ENCODE data around the gene PLIN4. TPM values are rescaled to one million over a fixed set of nuclear protein-coding genes. Genes with fewer than 3 reads are reported as not detected.

The PLIN4 gene
- total and polyA plus RNA-seq, 2 donors (not counting 3 experiments of a cell fraction or from before 2014, with no cell fraction given) = 0.01 TPM; not detected in 1

DNA sequence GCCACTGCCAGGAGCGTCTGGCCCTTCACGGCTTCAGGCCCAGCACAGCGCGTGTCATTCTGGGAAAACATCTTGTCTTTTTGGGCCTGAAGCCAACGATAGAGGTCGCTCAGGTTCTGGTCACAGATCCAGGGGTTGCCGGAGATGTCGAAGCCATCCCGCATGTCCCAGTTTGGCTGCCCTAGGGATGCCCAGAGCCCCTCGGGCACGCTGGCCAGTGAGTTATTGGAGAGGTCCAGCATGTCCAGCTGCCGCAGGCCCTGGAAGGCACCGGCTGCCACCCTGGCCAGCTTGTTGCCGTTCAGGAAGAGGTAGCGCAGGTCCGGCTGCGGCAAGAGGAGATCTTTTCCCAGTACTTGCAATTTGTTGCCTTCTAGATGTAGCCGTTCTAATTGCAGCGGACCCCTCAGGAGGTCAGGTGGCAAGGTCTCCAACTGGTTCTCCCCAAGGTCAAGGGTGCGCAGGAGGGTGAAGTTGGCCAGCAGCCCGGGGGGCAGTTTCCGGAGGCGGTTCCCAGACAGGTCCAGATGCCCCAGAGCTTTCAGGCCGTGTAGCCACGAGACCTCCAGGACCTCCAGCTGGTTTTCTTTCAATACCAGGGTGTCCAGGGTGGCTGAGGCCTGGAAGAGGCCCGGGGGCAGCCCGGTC lies 19.8 kb upstream of the PLIN4 start:
- H3K9me1 ChIP-seq (replicated peaks; ENCODE audit: control insufficient read depth, extremely low read depth, insufficient read depth, low read length) = no peaks in the 10 kb centered on the region
- H3K4me1 ChIP-seq (ENCODE audit: control insufficient read depth, extremely low read depth, insufficient read depth, low read length) = peaks cover 11% of the 10 kb centered on the region
- H3K9me3 ChIP-seq (replicated peaks; ENCODE audit: control insufficient read depth, insufficient read depth, low read length) = no peaks in the 10 kb centered on the region
- intact Hi-C loops (cut with micrococcal nuclease) (no loop called here), dilution Hi-C loops (cut with MboI; ENCODE audit: extremely low pct_ligation_motif_present, low sequenced_read_pairs) (no loop called here)
- no peak overlapping the region for H3K4me3 ChIP-seq (replicated peaks in 1 of 3; ENCODE audit: insufficient read depth in 1 of 3, low read depth in 1 of 3, low read length in 3 of 3)
- no peaks in the 10 kb centered on the region for H3K79me2 ChIP-seq (ENCODE audit: control insufficient read depth, insufficient read depth, low read length)
- FAIRE-seq (no peak), DNase-seq (ENCODE audit: low read depth, low spot score) (no peak)
- H3K27ac ChIP-seq (ENCODE audit: insufficient read depth, low read depth, low read length) = no peak overlapping the region
- H3K27me3 ChIP-seq (ENCODE audit: control insufficient read depth in 2 of 2, insufficient read depth in 2 of 2, low read length in 2 of 2) = no peaks in the 10 kb centered on the region
- no peak for TF ChIP-seq POLR2A (IDR thresholded peaks at IDR 0.05; ENCODE audit: low read depth, low read length)
- TF ChIP-seq GATA2 (IDR thresholded peaks at IDR 0.05; ENCODE audit: insufficient read depth, insufficient read length, low read depth, low read length) = no peak
- no peak for TF ChIP-seq JUN (IDR thresholded peaks at IDR 0.05; ENCODE audit: borderline replicate concordance, insufficient read depth, insufficient read length, low read depth)
- no peak for TF ChIP-seq POLR2AphosphoS5 (IDR thresholded peaks at IDR 0.05; ENCODE audit: insufficient read depth, low read depth, low read length)
- TF ChIP-seq, protein P1, sequence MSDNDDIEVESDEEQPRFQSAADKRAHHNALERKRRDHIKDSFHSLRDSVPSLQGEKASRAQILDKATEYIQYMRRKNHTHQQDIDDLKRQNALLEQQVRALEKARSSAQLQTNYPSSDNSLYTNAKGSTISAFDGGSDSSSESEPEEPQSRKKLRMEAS (IDR thresholded peaks at IDR 0.05; ENCODE audit: insufficient read depth, insufficient read length) = no peak
- TF ChIP-seq MYC (IDR thresholded peaks at IDR 0.05; ENCODE audit: low read depth, low read length) = no peak
- TF ChIP-seq, protein P2, sequence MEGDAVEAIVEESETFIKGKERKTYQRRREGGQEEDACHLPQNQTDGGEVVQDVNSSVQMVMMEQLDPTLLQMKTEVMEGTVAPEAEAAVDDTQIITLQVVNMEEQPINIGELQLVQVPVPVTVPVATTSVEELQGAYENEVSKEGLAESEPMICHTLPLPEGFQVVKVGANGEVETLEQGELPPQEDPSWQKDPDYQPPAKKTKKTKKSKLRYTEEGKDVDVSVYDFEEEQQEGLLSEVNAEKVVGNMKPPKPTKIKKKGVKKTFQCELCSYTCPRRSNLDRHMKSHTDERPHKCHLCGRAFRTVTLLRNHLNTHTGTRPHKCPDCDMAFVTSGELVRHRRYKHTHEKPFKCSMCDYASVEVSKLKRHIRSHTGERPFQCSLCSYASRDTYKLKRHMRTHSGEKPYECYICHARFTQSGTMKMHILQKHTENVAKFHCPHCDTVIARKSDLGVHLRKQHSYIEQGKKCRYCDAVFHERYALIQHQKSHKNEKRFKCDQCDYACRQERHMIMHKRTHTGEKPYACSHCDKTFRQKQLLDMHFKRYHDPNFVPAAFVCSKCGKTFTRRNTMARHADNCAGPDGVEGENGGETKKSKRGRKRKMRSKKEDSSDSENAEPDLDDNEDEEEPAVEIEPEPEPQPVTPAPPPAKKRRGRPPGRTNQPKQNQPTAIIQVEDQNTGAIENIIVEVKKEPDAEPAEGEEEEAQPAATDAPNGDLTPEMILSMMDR (IDR thresholded peaks at IDR 0.05; ENCODE audit: extremely low read depth in 1 of 2, insufficient read depth in 1 of 2, low read depth in 1 of 2, low read length in 2 of 2) = no peak
- TF ChIP-seq EZH2 (IDR thresholded peaks at IDR 0.05; ENCODE audit: borderline replicate concordance, low read depth, low read length, severe bottlenecking) = no peak
- no peak for TF ChIP-seq FOS (IDR thresholded peaks at IDR 0.05; ENCODE audit: borderline replicate concordance, insufficient read depth, low read length)
- H3K36me3 ChIP-seq (ENCODE audit: control insufficient read depth in 2 of 2, extremely low read depth in 1 of 2, insufficient read depth in 2 of 2, low read length in 2 of 2) = no peaks in the 10 kb centered on the region
- no peaks in the 10 kb centered on the region for H4K20me1 ChIP-seq (replicated peaks; ENCODE audit: control insufficient read depth, extremely low read depth, insufficient read depth, low read length)
- no TSS peak for BruUV-seq (replicated peaks)
- ChIA-PET POLR2A (no interaction called here), CTCF (interaction anchor here (0.8 to 1.3 kb wide), 2 partner anchors 13 to 15 kb away, joined by 3 to 9 read pairs; no protein-coding TSS in a partner anchor)
- no peak overlapping the region for H2AFZ ChIP-seq (ENCODE audit: low read depth, low read length)
- H3K4me2 ChIP-seq (ENCODE audit: insufficient read depth, low read length) = no peak overlapping the region
- no peak overlapping the region for H3K9ac ChIP-seq (replicated peaks; ENCODE audit: extremely low read depth, insufficient read depth, low read length)
